A673 (cell line): ENCODE data around the gene MIA2. TPM values are rescaled to one million over a fixed set of nuclear protein-coding genes. Genes with fewer than 3 reads are reported as not detected.
"Not testable (repeated sequence)": the region's sequence is repeated elsewhere in the genome, so short reads cannot be mapped to it uniquely, and the experiment has no call there.

Experiments used
- BruUV-seq: library from RNA; stranded (reverse); fragments of 400-500 nt; replicated peaks from 2 replicates; lab custom pipeline; 2021; lab: Mats Ljungman, UMichigan
- CTCF ChIA-PET: fragments of 300-600 bp; sonication (Branson Sonifier 250); formaldehyde crosslinking; loops from one replicate; lab custom pipeline; 2022; ENCODE audit warnings: antibody characterized with exemption; lab: Charles Lee
- POLR2A ChIA-PET: fragments of 300-600 bp; sonication (Branson Sonifier 250); formaldehyde crosslinking; loops from one replicate; lab custom pipeline; 2022; ENCODE audit warnings: antibody characterized with exemption; ENCODE audit not compliant: low non-redundant PET; lab: Charles Lee
- DNase-seq: peaks from one replicate; pipeline ENCODE4 v3.0.0-alpha.2; 2015; ENCODE audit warnings: low spot score
- H3K27ac ChIP-seq: fragments of 200-600 bp; sonication (generic); 2 replicates; pipeline ENCODE4 v1.5.1; 2016; ENCODE audit warnings: mixed run types, low read depth, mild to moderate bottlenecking, mixed read lengths, antibody characterized with exemption, low read length; ENCODE audit not compliant: poor library complexity, severe bottlenecking
- H3K27me3 ChIP-seq: fragments of 200-600 bp; sonication (generic); replicated peaks from 2 replicates; pipeline ENCODE4 v1.6.1; 2017; ENCODE audit warnings: mixed run types, low read depth, mild to moderate bottlenecking, mixed read lengths, antibody characterized with exemption, low read length; ENCODE audit not compliant: insufficient read depth, poor library complexity
- H3K36me3 ChIP-seq: fragments of 200-600 bp; sonication (generic); 2 replicates; pipeline ENCODE4 v1.6.1; 2016; ENCODE audit warnings: mixed run types, mild to moderate bottlenecking, mixed read lengths, antibody characterized with exemption, low read length; ENCODE audit not compliant: insufficient read depth, poor library complexity, severe bottlenecking
- H3K4me1 ChIP-seq: fragments of 200-600 bp; sonication (generic); 2 replicates; pipeline ENCODE4 v1.6.1; 2017; ENCODE audit warnings: mixed run types, mild to moderate bottlenecking, mixed read lengths, antibody characterized with exemption, low read length; ENCODE audit not compliant: insufficient read depth, poor library complexity, severe bottlenecking
- H3K4me3 ChIP-seq: fragments of 200-600 bp; sonication (generic); 2 replicates; pipeline ENCODE4 v1.5.1; 2016; ENCODE audit warnings: low read depth, mixed run types, mild to moderate bottlenecking, mixed read lengths, low read length; ENCODE audit not compliant: poor library complexity, severe bottlenecking
- H3K9me3 ChIP-seq: fragments of 200-600 bp; sonication (generic); 2 replicates; pipeline ENCODE4 v1.6.1; 2016; ENCODE audit warnings: mixed run types, low read depth, mild to moderate bottlenecking, mixed read lengths, antibody characterized with exemption, low read length; ENCODE audit not compliant: poor library complexity, severe bottlenecking
- EZH2 ChIP-seq: fragments of 200-600 bp; sonication (generic); IDR thresholded peaks from 2 replicates; pipeline ENCODE4 v1.6.1; 2017; ENCODE audit warnings: borderline replicate concordance, low read depth, mild to moderate bottlenecking, mixed read lengths, antibody characterized with exemption, low read length; ENCODE audit not compliant: poor library complexity, severe bottlenecking
- intact Hi-C: fragments of 100-400 bp; cut with micrococcal nuclease; formaldehyde crosslinking; loops from one replicate; pipeline ENCODE4 v1.10.0; 2022; ENCODE audit not compliant: unreplicated experiment
- total RNA-seq: library from RNA; stranded (reverse); gene quantifications from 2 replicates; pipeline ENCODE4 v1.2.3, GENCODE V29; 2021
- TF ChIP-seq, protein P1 (sequence below): fragments of 300-800, 200-600 bp; sonication (generic); conservative IDR thresholded peaks from 2 replicates; pipeline ENCODE4 v1.5.1; 2017; ENCODE audit warnings: low read depth, mild to moderate bottlenecking, antibody characterized with exemption, low read length, moderate library complexity, mixed read lengths

The MIA2 gene
- total RNA-seq, 1 experiment from 2014 or later, result 16.7 TPM

DNA sequence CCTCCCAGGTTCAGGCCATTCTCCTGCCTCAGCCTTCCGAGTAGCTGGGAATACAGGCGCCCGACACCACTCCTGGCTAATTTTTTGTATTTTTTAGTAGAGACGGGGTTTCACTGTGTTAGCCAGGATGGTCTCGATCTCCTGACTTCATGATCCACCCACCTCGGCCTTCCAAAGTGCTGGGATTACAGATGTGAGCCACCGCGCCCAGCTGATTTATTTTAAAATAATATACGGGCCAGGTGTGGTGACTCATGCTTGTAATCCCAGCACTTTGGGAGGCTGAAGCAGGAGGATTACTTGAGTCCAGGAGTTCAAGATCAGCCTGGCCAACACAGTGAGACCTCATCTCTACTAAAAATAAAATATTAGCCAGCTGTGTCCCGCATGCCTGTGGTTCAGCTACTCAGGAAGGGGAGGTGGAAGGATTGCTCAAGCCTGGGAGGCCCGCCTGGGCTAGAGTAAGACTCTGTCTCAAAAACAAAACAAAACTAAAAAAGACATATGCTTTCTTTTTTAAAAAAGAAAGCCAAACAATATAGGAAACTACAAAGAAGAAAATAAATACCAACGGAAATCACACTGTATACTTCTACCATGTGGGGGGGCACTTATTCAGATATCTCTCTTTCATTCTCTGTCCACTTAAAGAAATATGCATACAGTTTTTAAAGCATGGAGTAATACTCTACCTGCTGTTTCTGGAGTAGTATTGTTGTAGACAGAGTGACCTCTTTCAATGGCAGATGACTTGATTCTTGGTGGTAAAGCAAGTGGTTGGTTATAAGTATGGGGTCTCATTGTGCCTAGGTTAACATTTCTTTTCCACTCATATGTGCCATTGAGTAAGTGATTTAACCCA, 930 bp upstream of the MIA2 start:
- no peak for DNase-seq
- POLR2A ChIA-PET, result no interaction called here
- intact Hi-C loops, result loop anchor here (5.0 kb wide), 1 partner anchor 135 kb away; no protein-coding TSS in a partner anchor

DNA sequence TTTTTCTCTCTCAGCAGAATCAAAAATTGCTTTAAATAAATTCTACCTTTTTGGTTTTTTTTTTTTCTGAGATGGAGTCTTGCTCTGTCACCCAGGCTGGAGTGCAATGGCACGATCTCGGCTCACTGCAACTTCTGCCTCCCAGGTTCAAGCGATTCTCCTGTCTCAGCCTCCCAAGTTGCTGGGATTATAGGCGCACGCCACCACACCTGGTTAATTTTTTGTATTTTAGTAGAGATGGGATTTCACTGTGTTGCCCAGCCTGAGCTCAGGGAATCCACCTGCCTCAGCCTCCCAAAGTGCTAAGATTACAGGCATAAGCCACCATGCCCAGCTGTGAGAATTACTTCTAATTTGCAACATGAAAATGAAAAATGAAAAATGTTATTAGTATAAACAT, 1.3 kb downstream of the MIA2 start:
- DNase-seq, H3K36me3 ChIP-seq, H3K27ac ChIP-seq, POLR2A ChIA-PET, BruUV-seq, CTCF ChIA-PET, H3K27me3 ChIP-seq, H3K4me3 ChIP-seq, H3K9me3 ChIP-seq, H3K4me1 ChIP-seq: not testable (repeated sequence)
- intact Hi-C loops, result loop anchor here (5.0 kb wide), 1 partner anchor 132 kb away; no protein-coding TSS in a partner anchor

More for the DNA sequence above, 930 bp upstream of the MIA2 start:
- Histone ChIP-seq H3K27ac (no peak overlapping the region), H3K36me3 (no peaks in the 10 kb centered on the region), H3K9me3 (no peaks in the 10 kb centered on the region), H3K4me1 (no peaks in the 10 kb centered on the region), H3K27me3 (no peaks in the 10 kb centered on the region), H3K4me3 (no peak overlapping the region)
- TF ChIP-seq, protein P1, sequence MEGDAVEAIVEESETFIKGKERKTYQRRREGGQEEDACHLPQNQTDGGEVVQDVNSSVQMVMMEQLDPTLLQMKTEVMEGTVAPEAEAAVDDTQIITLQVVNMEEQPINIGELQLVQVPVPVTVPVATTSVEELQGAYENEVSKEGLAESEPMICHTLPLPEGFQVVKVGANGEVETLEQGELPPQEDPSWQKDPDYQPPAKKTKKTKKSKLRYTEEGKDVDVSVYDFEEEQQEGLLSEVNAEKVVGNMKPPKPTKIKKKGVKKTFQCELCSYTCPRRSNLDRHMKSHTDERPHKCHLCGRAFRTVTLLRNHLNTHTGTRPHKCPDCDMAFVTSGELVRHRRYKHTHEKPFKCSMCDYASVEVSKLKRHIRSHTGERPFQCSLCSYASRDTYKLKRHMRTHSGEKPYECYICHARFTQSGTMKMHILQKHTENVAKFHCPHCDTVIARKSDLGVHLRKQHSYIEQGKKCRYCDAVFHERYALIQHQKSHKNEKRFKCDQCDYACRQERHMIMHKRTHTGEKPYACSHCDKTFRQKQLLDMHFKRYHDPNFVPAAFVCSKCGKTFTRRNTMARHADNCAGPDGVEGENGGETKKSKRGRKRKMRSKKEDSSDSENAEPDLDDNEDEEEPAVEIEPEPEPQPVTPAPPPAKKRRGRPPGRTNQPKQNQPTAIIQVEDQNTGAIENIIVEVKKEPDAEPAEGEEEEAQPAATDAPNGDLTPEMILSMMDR, result no peak
- TF ChIP-seq EZH2, result no peak
- CTCF ChIA-PET, result no interaction called here
- BruUV-seq, result no TSS peak

DNA sequence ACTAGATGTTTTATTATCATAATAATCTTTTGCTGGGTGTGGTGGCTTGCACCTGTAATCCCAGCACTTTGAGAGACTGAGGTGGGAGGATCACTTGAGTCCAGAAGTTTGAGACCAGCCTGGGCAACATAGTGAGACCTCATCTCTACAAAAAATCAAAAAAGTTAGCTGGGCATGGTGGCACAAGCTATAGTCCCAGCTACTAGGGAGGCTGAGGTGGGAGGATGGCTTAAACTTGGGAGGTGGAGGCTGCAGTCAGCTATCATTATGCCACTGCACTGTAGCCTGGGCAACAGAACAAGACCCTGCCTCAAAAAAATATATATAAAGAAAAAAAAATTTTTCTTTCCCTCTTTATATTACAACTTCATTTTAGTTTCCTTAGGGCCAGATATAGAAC, 1.8 kb downstream of the MIA2 start:
- H3K4me1 ChIP-seq, H3K4me3 ChIP-seq, H3K27me3 ChIP-seq, H3K36me3 ChIP-seq, DNase-seq, intact Hi-C loops, H3K27ac ChIP-seq, H3K9me3 ChIP-seq, BruUV-seq, POLR2A ChIA-PET, CTCF ChIA-PET: not testable (repeated sequence)

DNA sequence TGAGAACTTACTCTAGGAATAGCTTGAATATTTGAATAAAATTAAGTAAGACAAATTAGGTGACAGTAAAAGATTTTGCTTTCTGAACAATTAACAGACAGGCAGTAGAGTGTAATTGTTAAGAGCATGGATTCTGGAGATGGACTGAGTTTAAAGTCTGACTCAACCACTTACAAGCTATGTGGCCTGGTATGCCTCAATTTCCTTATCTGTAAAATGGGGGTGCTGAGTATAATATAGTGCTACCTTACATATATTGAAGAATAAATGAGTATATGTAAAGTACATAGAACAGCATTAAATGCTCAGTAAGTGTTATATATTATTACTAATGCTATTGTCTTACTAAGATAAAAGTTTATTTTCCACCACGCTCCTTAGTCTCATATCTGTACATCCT, 7.1 kb downstream of the MIA2 start:
- no peaks in the 10 kb centered on the region for H3K36me3 ChIP-seq
- no peaks in the 10 kb centered on the region for H3K4me1 ChIP-seq
- DNase-seq, result no peak
- ChIA-PET CTCF (no interaction called here), POLR2A (no interaction called here)
- TF ChIP-seq, protein P1, result no peak
- no peak for TF ChIP-seq EZH2
- H3K27ac ChIP-seq, result no peak overlapping the region
- H3K4me3 ChIP-seq, result no peak overlapping the region
- H3K9me3 ChIP-seq, result no peaks in the 10 kb centered on the region
- no TSS peak for BruUV-seq
- no peaks in the 10 kb centered on the region for H3K27me3 ChIP-seq
- intact Hi-C loops, result no loop called here
